ENCODE results near the gene STIP1. TPM values are rescaled to one million over a fixed set of nuclear protein-coding genes. Genes with fewer than 3 reads are reported as not detected.

The STIP1 gene
- total and polyA plus RNA-seq, 9 of the 15 experiments (the other 6 are each of a cell fraction or from before 2014, with no cell fraction given), result 58.1 to 465 (median 346) TPM

DNA sequence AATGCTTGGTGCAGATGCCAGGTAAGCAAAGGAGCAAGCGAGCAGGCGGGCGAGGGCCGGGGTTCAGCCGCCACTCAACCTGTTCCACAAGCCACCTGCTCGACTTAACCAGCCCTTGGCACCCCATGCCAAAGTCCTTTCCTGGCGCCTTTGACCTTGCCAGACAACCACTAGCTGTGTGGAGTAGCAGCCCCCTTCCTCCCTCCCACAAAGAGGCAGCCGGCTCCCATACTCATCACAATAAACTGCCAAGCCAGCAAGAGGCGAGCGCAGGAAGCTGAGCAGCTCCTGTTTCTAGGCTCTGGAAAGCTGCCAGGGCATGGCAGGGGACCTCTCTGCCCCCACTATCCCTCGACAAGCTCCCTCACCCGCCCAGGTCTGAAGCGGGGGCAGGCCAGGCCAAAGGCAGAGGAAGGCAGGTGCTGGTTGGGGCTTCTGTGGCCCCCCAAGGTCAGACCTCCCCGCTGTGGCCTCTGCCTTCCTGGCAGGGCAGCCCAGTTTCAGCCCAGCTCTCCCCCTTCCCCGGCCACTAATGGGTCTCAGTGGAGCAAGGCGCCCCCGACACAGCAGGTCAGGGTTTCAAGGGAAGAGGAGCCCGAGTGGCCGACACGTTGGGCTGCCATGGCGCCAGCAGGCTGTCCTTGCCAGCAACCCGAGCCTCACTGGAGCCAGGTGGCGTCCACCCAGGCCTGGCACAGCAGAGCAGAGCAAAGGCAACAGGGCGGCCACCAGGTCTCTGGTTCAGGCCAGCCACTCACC lies 35.3 kb upstream of the STIP1 start:
- TF ChIP-seq, protein P1, sequence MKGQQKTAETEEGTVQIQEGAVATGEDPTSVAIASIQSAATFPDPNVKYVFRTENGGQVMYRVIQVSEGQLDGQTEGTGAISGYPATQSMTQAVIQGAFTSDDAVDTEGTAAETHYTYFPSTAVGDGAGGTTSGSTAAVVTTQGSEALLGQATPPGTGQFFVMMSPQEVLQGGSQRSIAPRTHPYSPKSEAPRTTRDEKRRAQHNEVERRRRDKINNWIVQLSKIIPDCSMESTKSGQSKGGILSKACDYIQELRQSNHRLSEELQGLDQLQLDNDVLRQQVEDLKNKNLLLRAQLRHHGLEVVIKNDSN (CRISPR knock-in tag; IDR thresholded peaks at IDR 0.05), result no peak
- TF ChIP-seq SP1 (CRISPR knock-in tag; IDR thresholded peaks at IDR 0.05) (no peak), ZFX (CRISPR knock-in tag; IDR thresholded peaks at IDR 0.05) (no peak), NFYB (IDR thresholded peaks at IDR 0.05; ENCODE audit: extremely low read depth, insufficient read length) (no peak), U2AF1 (optimal IDR thresholded peaks at IDR 0.05; ENCODE audit: low read depth, low read length) (no peak), ILK (tag; IDR thresholded peaks at IDR 0.05; ENCODE audit: borderline replicate concordance, low read depth) (no peak), EP400 (IDR thresholded peaks at IDR 0.05) (no peak), EWSR1 (IDR thresholded peaks at IDR 0.05; ENCODE audit: borderline replicate concordance, low read depth, partially characterized antibody) (no peak), EHMT2 (IDR thresholded peaks at IDR 0.05) (no peak), LCOR (CRISPR knock-in tag; IDR thresholded peaks at IDR 0.05) (no peak), RAD51 (IDR thresholded peaks at IDR 0.05; ENCODE audit: borderline replicate concordance, low read depth) (no peak), TCF7L2 (IDR thresholded peaks at IDR 0.05; ENCODE audit: low read depth, low read length) (no peak), EGR1 (conservative IDR thresholded peaks at IDR 0.05) (no peak), ZFPM2 (CRISPR knock-in tag; IDR thresholded peaks at IDR 0.05) (no peak), ZBTB7A (IDR thresholded peaks at IDR 0.05; ENCODE audit: borderline replicate concordance, control insufficient read depth, low read depth, low read length) (no peak), NEUROD1 (IDR thresholded peaks at IDR 0.05; ENCODE audit: borderline replicate concordance, low read depth, low read length, partially characterized antibody) (no peak), NFATC3 (IDR thresholded peaks at IDR 0.05) (no peak)
- TF ChIP-seq, protein P2, sequence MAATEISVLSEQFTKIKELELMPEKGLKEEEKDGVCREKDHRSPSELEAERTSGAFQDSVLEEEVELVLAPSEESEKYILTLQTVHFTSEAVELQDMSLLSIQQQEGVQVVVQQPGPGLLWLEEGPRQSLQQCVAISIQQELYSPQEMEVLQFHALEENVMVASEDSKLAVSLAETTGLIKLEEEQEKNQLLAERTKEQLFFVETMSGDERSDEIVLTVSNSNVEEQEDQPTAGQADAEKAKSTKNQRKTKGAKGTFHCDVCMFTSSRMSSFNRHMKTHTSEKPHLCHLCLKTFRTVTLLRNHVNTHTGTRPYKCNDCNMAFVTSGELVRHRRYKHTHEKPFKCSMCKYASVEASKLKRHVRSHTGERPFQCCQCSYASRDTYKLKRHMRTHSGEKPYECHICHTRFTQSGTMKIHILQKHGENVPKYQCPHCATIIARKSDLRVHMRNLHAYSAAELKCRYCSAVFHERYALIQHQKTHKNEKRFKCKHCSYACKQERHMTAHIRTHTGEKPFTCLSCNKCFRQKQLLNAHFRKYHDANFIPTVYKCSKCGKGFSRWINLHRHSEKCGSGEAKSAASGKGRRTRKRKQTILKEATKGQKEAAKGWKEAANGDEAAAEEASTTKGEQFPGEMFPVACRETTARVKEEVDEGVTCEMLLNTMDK (IDR thresholded peaks at IDR 0.05; ENCODE audit: borderline replicate concordance, insufficient read depth, low read depth, low read length, poor library complexity, severe bottlenecking), result no peak
- TF ChIP-seq, protein P3, sequence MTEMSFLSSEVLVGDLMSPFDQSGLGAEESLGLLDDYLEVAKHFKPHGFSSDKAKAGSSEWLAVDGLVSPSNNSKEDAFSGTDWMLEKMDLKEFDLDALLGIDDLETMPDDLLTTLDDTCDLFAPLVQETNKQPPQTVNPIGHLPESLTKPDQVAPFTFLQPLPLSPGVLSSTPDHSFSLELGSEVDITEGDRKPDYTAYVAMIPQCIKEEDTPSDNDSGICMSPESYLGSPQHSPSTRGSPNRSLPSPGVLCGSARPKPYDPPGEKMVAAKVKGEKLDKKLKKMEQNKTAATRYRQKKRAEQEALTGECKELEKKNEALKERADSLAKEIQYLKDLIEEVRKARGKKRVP (CRISPR knock-in tag; IDR thresholded peaks at IDR 0.05), result no peak
- H3K4me2 ChIP-seq (ENCODE audit: insufficient read depth, low read length), result no peak overlapping the region
- H3K4me3 ChIP-seq, result no peak overlapping the region
- FAIRE-seq (no peak), ATAC-seq (no peak), DNase-seq (ENCODE audit: extremely low read depth in 1 of 4, low spot score in 3 of 4) (no peak)
- peaks cover 35% of the 10 kb centered on the region for H4K20me1 ChIP-seq (replicated peaks; ENCODE audit: control insufficient read depth, insufficient read depth, low read length)
- no peaks in the 10 kb centered on the region for H3K9me1 ChIP-seq (ENCODE audit: control insufficient read depth, insufficient read depth, low read length)
- no TSS peak for BruUV-seq (replicated peaks)
- H3K4me1 ChIP-seq (replicated peaks in 1 of 2; ENCODE audit: control insufficient read depth in 2 of 2, insufficient read depth in 2 of 2, low read length in 2 of 2), result peaks cover 6 to 45% of the 10 kb centered on the region in 2 experiments; a peak in 4 of 5 replicates
- ChIA-PET POLR2A (interaction anchor here (0.6 kb wide), 2 partner anchors 9 to 17 kb away, joined by 3 read pairs; no protein-coding TSS in a partner anchor), CTCF (ENCODE audit: low intra/inter-chr PET ratio) (interaction anchor here (1.7 kb wide), 1 partner anchor 110 kb away, joined by 4 read pairs; no protein-coding TSS in a partner anchor)
- peaks cover 9% of the 10 kb centered on the region; the same call in 2 of the 3 replicates for H3K79me2 ChIP-seq (ENCODE audit: control insufficient read depth, insufficient read depth, low read length)
- intact Hi-C loops (cut with micrococcal nuclease) (loop anchor here (5.0 kb wide), 1 partner anchor 383 kb away; the partner anchor contains the start of gene ZFTA), in situ Hi-C loops (cut with MboI) (no loop called here)
- H2AFZ ChIP-seq (ENCODE audit: low read depth, low read length), result no peak overlapping the region
- no peak overlapping the region for H3K27ac ChIP-seq (ENCODE audit: extremely low read depth, low read depth, low read length)
- H3K27me3 ChIP-seq (ENCODE audit: control insufficient read depth in 2 of 2, insufficient read depth in 2 of 2, low read length in 2 of 2), result no peaks in the 10 kb centered on the region
- no peaks in the 10 kb centered on the region for H3K9me3 ChIP-seq (replicated peaks; ENCODE audit: control insufficient read depth, insufficient read depth, low read depth, low read length)
- peak overlapping the region in 1 of 2 experiments; percentile 58; a peak in 2 of 4 replicates for H3K9ac ChIP-seq (ENCODE audit: insufficient read depth in 1 of 2, low read depth in 2 of 2, low read length in 2 of 2)
- WGBS (ENCODE audit: insufficient coverage, low coverage, missing lambda C conversion rate), result 87% methylated on average over 16 of the region's 24 CpGs
- peaks cover 17% of the 10 kb centered on the region; the same call in 2 of the 3 replicates for H3K36me3 ChIP-seq (ENCODE audit: control insufficient read depth, insufficient read depth, low read length)
